ENCODE data around the gene TMEM170B. TPM values are rescaled to one million over a fixed set of nuclear protein-coding genes. Genes with fewer than 3 reads are reported as not detected.
A peak's percentile ranks its signal among the peaks of the same experiment; 100 is the strongest.

TMEM170B gene
- total RNA-seq, 4 donors from 2014 or later = 2.0 to 15.3 (median 10.8) TPM

DNA sequence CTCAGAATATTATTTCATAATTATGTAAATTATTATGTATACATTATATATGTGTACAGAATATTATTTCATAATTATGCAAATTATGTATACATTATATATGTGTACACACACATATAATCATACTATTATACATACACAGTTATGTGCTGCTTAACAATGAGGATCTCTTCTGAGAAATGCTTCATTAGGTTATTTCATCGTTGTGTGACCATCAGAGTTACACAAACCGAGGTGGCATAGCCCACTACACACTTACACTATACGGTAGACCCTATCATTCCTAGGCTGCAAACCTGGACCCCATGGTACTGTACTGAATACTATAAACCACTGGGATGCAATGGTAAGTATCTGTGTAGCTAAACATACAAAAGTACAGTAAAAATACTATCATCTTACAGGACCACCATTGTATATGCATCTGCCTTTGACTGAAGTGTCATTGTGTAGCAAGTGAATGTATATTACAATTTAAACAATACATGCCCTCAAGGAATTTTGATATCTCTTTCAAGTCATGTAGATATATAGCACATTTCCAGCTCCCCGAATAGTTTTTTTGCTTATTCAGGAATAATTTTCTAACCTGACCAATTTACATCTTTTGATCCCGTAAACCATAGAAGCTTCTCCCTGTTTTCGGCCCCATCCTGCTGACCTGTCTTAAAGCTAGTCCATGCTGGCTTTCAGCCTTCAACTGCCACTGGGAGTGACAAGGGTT is 71.2 kb downstream of the TMEM170B start:
- Histone ChIP-seq H3K9me3 (no peaks in the 10 kb centered on the region), H3K27me3 (no peaks in the 10 kb centered on the region), H3K27ac (peak overlapping the region in 1 of 2 donors; percentile 37), H3K36me3 (no peaks in the 10 kb centered on the region), H3K4me1 (no peaks in the 10 kb centered on the region), H3K4me3 (no peak overlapping the region)
- intact Hi-C loops (cut with DNase I; ENCODE audit: low total_unique reads) = no loop called here
- no peak for DNase-seq
- TF ChIP-seq, protein P1, sequence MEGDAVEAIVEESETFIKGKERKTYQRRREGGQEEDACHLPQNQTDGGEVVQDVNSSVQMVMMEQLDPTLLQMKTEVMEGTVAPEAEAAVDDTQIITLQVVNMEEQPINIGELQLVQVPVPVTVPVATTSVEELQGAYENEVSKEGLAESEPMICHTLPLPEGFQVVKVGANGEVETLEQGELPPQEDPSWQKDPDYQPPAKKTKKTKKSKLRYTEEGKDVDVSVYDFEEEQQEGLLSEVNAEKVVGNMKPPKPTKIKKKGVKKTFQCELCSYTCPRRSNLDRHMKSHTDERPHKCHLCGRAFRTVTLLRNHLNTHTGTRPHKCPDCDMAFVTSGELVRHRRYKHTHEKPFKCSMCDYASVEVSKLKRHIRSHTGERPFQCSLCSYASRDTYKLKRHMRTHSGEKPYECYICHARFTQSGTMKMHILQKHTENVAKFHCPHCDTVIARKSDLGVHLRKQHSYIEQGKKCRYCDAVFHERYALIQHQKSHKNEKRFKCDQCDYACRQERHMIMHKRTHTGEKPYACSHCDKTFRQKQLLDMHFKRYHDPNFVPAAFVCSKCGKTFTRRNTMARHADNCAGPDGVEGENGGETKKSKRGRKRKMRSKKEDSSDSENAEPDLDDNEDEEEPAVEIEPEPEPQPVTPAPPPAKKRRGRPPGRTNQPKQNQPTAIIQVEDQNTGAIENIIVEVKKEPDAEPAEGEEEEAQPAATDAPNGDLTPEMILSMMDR (IDR thresholded peaks at IDR 0.05) = no peak
- TF ChIP-seq POLR2A (IDR thresholded peaks at IDR 0.05) = no peak

DNA sequence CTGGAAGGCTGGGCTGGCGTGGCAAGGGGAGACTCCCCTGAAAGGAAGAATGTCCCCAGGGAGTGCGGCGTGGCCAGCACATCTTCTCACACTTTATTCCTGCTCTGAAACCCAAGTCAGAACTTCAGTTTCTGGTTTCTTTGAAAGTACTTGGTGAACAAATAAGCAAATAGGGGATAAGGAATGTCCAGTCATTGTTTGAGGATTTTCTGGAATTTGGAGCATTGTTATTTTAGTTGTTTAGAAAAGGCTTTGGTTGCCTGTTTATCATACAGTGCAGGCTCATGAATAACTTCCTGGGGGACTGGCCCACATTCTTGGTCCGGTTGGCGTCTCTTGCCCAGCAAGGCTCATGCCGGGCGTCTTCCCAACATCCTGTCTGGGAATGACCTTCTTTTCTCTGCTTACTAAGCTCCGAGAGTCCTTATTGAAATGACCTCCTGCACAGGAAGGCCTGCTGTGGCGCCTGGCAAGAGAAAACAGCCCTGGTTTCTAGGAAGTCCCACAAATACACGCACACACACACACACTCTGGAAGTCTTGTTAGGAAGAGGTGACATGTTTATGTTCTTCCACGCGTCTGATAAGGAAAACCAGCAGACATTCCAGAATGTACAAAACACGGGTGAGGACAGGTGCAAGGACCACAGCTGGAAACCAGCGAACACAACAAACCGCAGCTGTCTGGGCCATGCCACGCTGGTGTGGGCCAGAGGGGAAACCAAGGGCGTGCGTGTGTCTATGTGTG is 71.9 kb downstream of the TMEM170B start:
- no peaks in the 10 kb centered on the region for H3K4me1 ChIP-seq
- intact Hi-C loops (cut with DNase I; ENCODE audit: low total_unique reads) = no loop called here
- peak in 1 of 2 donors; percentile 58 for DNase-seq
- TF ChIP-seq, protein P1 (IDR thresholded peaks at IDR 0.05) = no peak
- no peak for TF ChIP-seq POLR2A (IDR thresholded peaks at IDR 0.05)
- H3K27me3 ChIP-seq = no peaks in the 10 kb centered on the region
- no peaks in the 10 kb centered on the region for H3K9me3 ChIP-seq
- no peaks in the 10 kb centered on the region for H3K36me3 ChIP-seq
- peak overlapping the region in 1 of 2 donors; percentile 37 for H3K27ac ChIP-seq
- no peak overlapping the region for H3K4me3 ChIP-seq

DNA sequence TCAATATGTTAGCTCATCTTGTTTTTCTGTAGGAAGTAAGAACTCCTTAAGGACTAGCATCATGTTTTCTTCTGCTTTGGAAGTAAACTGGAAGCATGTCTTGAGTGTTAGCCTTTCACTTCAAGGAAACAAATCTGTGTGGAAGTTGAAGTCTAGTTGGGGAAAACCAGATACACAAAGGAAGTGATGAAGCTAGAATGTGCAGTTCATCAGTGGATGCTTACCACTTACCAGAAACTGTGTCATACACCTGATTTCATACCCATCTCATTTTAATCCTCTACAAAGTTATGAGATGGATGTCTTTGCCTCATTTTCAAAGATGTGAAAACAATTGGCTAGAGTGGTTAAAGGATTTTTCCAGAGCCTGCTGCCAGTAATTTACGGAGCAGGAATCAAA is 75.8 kb downstream of the TMEM170B start:
- intact Hi-C loops (cut with DNase I; ENCODE audit: low total_unique reads) = no loop called here
- Histone ChIP-seq H3K9me3 (no peaks in the 10 kb centered on the region), H3K27me3 (no peaks in the 10 kb centered on the region), H3K27ac (no peak overlapping the region), H3K36me3 (no peaks in the 10 kb centered on the region), H3K4me3 (no peak overlapping the region), H3K4me1 (no peaks in the 10 kb centered on the region)
- TF ChIP-seq, protein P1 (IDR thresholded peaks at IDR 0.05) = no peak
- no peak for TF ChIP-seq POLR2A (IDR thresholded peaks at IDR 0.05)
- no peak for DNase-seq

DNA sequence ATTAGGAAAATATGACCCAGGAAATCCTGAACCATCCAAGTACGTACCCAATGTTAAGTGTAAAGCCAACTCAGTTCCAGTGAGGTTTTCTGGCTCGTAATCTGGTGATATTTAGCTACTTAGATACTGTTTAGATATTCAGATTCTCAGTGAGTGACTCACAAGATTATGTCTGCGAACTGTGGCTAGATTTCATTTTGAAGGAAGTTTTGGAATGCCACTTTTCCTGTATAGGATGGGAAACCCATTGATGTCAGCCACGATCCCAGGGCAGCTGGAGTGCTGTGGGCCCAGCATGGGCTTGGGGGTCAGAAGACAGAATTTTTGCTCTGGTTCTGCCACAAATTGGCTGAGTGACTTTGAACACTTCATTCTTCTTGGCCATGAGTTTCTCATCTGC is 76.3 kb downstream of the TMEM170B start:
- Histone ChIP-seq H3K27ac (no peak overlapping the region), H3K36me3 (no peaks in the 10 kb centered on the region), H3K4me1 (no peaks in the 10 kb centered on the region), H3K9me3 (no peaks in the 10 kb centered on the region), H3K27me3 (no peaks in the 10 kb centered on the region), H3K4me3 (no peak overlapping the region)
- DNase-seq = no peak
- no peak for TF ChIP-seq POLR2A (IDR thresholded peaks at IDR 0.05)
- TF ChIP-seq, protein P1 (IDR thresholded peaks at IDR 0.05) = no peak
- intact Hi-C loops (cut with DNase I; ENCODE audit: low total_unique reads) = no loop called here

DNA sequence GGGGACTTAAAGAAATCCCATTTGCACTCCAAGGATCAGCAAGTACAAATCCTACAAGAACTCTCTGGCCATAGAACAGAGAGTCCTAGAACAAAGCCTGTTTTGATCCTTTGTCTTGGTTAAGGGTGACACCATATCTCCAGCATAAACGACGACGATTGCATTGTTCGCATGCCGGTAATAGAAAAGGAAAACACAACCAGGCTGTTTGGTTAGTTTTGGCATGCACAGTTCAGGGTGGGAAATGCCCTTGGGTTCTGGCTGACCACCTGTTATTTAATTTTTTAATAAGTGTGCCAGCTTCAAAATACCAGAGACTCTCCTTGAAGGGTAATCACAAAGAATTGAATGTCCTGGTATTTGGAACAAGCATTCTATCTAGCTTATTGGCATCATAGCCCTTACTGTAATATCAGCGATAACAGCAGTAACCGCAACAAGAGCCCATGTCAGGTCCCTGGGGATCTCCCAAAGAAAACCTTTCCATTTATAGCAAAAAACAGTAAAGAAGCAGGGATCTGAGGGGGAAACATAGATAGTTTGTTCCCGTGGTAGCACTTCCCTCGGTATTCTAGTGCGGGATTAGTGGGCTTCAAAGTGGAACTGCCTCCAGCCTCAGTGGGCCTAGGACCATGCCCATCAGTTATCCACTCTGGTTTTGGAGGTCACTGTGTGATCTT is 77.1 kb downstream of the TMEM170B start:
- no peak for DNase-seq
- no peak for TF ChIP-seq POLR2A (IDR thresholded peaks at IDR 0.05)
- TF ChIP-seq, protein P1 (IDR thresholded peaks at IDR 0.05) = no peak
- no peaks in the 10 kb centered on the region for H3K27me3 ChIP-seq
- no peak overlapping the region for H3K27ac ChIP-seq
- no peak overlapping the region for H3K4me3 ChIP-seq
- no peaks in the 10 kb centered on the region for H3K4me1 ChIP-seq
- no peaks in the 10 kb centered on the region for H3K36me3 ChIP-seq
- no peaks in the 10 kb centered on the region for H3K9me3 ChIP-seq
- intact Hi-C loops (cut with DNase I; ENCODE audit: low total_unique reads) = no loop called here

All from uterus (tissue), 4 donors.